ENCODE results near the gene NLRP6. TPM values are rescaled to one million over a fixed set of nuclear protein-coding genes. Genes with fewer than 3 reads are reported as not detected.

NLRP6 gene
- total RNA-seq, 2 experiments from 2014 or later: 0.25 to 0.65 TPM

- TF ChIP-seq CTCF (conservative IDR thresholded peaks at IDR 0.05; ENCODE audit: low read length) (no peak), EZH2phosphoT487 (IDR thresholded peaks at IDR 0.05; ENCODE audit: borderline replicate concordance, low read depth, low read length) (no peak)
- POLR2A ChIA-PET: no interaction called here
- Histone ChIP-seq H3K79me2 (ENCODE audit: insufficient read depth, low read depth, low read length) (no peaks in the 10 kb centered on the region), H3K4me2 (ENCODE audit: low read length) (no peak overlapping the region), H3K9me2 (ENCODE audit: insufficient read depth, low read length) (no peaks in the 10 kb centered on the region), H3K9me3 (ENCODE audit: low read length) (no peaks in the 10 kb centered on the region), H3K4me3 (ENCODE audit: low read depth, low read length, poor library complexity, severe bottlenecking) (no peak overlapping the region), H3K4me1 (ENCODE audit: insufficient read depth, low read length, poor library complexity, severe bottlenecking) (peaks cover 11% of the 10 kb centered on the region), H2AFZ (ENCODE audit: low read length) (no peak overlapping the region), H3K36me3 (ENCODE audit: insufficient read depth, low read length) (peaks cover 61% of the 10 kb centered on the region), H4K20me1 (ENCODE audit: insufficient read depth, low read length) (no peaks in the 10 kb centered on the region), H3K27ac (ENCODE audit: low read depth, low read length, poor library complexity, severe bottlenecking) (no peak overlapping the region)
- no peak for DNase-seq (ENCODE audit: low spot score)
- intact Hi-C loops (cut with micrococcal nuclease; ENCODE audit: unreplicated experiment): loop anchor here (10.0 kb wide), 1 partner anchor 52 kb away; the partner anchor contains the start of gene IFITM2
- BruUV-seq (replicated peaks): TSS peak; percentile 75
- CTCF ChIA-PET (ENCODE audit: unreplicated experiment): no interaction called here
Observed at GRCh38 chr11:252666-253065, 25.5 kb upstream of the NLRP6 start.

- no TSS peak for BruUV-seq (replicated peaks)
Observed at GRCh38 chr11:253160-253885, 24.9 kb upstream of the NLRP6 start.

More at GRCh38 chr11:253160-253885, 24.9 kb upstream of the NLRP6 start:
- H3K9me2 ChIP-seq (ENCODE audit: insufficient read depth, low read length): no peaks in the 10 kb centered on the region
- no peak overlapping the region for H2AFZ ChIP-seq (ENCODE audit: low read length)
- H4K20me1 ChIP-seq (ENCODE audit: insufficient read depth, low read length): no peaks in the 10 kb centered on the region
- no peak overlapping the region for H3K4me3 ChIP-seq (ENCODE audit: low read depth, low read length, poor library complexity, severe bottlenecking)
- ChIA-PET CTCF (ENCODE audit: unreplicated experiment) (no interaction called here), POLR2A (interaction anchor here (1.0 kb wide), 1 partner anchor 110 kb away, joined by 3 read pairs; no protein-coding TSS in a partner anchor)
- no peak overlapping the region for H3K4me2 ChIP-seq (ENCODE audit: low read length)
- H3K4me1 ChIP-seq (ENCODE audit: insufficient read depth, low read length, poor library complexity, severe bottlenecking): peaks cover 18% of the 10 kb centered on the region
- no peaks in the 10 kb centered on the region for H3K9me3 ChIP-seq (ENCODE audit: low read length)
- no peak overlapping the region for H3K27ac ChIP-seq (ENCODE audit: low read depth, low read length, poor library complexity, severe bottlenecking)
- H3K36me3 ChIP-seq (ENCODE audit: insufficient read depth, low read length): peaks cover 54% of the 10 kb centered on the region
- DNase-seq (ENCODE audit: low spot score): no peak
- intact Hi-C loops (cut with micrococcal nuclease; ENCODE audit: unreplicated experiment): loop anchor here (10.0 kb wide), 1 partner anchor 51 kb away; the partner anchor contains the start of gene IFITM2
- no peak for TF ChIP-seq EZH2phosphoT487 (IDR thresholded peaks at IDR 0.05; ENCODE audit: borderline replicate concordance, low read depth, low read length)
- TF ChIP-seq CTCF (conservative IDR thresholded peaks at IDR 0.05; ENCODE audit: low read length): no peak
- no peaks in the 10 kb centered on the region for H3K79me2 ChIP-seq (ENCODE audit: insufficient read depth, low read depth, low read length)

All from OCI-LY7 (cell line).